GM12801 (cell line): ENCODE data around the gene PRR23E.

ENCODE experiments used
- CTCF ChIP-seq: IDR thresholded peaks from one replicate; pipeline ENCODE4 v1.5.1; 2011; ENCODE audit warnings: control low read depth; ENCODE audit not compliant: insufficient read length; ENCODE audit errors: extremely low read depth

Gene PRR23E

GRCh38 chr3:127208483-127209100 is 15.7 kb downstream of the PRR23E start:
- TF ChIP-seq CTCF: no peak

- TF ChIP-seq CTCF: no peak
Measured at GRCh38 chr3:127209155-127209839, 16.4 kb downstream of the PRR23E start.

- TF ChIP-seq CTCF: no peak
Measured at GRCh38 chr3:127209840-127210653, 17.1 kb downstream of the PRR23E start.

GRCh38 chr3:127210654-127210943 is 17.7 kb downstream of the PRR23E start:
- no peak for TF ChIP-seq CTCF

GRCh38 chr3:127211118-127212060 is 18.5 kb downstream of the PRR23E start:
- no peak for TF ChIP-seq CTCF

- TF ChIP-seq CTCF: no peak
Measured at GRCh38 chr3:127212231-127212630, 19.3 kb downstream of the PRR23E start.

- TF ChIP-seq CTCF: no peak
Measured at GRCh38 chr3:127212711-127213110, 19.8 kb downstream of the PRR23E start.
